ENCODE data around the gene ACAT1. TPM values are rescaled to one million over a fixed set of nuclear protein-coding genes. Genes with fewer than 3 reads are reported as not detected.

Gene ACAT1
- total RNA-seq, 1 donor from 2014 or later, result 42.1 TPM

DNA sequence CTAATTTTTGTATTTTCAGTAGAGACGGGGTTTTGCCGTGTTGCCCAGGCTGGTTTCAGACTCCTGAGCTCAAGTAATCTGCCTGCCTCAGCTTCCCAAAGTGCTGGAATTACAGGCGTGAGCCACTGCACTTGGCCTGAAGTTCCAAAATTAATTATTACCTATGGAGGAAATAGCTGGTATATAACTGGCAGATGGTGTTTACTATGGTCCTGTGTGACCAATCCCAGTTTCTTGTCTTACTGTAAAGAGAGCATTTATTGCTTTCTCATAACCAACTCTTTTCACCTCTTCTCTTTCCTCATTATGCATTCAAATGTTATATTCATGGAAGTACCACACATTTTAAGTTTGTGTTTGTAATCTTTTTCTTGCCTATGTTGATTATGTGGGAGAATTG lies 24.2 kb upstream of the ACAT1 start:
- no peaks in the 10 kb centered on the region for H3K27me3 ChIP-seq (ENCODE audit: control insufficient read depth, insufficient read depth, low read length)
- no peak for DNase-seq (ENCODE audit: low read depth)
- FAIRE-seq, result no peak
- H3K36me3 ChIP-seq (ENCODE audit: control insufficient read depth, insufficient read depth, low read length), result peaks cover 7% of the 10 kb centered on the region
- TF ChIP-seq, protein P1, sequence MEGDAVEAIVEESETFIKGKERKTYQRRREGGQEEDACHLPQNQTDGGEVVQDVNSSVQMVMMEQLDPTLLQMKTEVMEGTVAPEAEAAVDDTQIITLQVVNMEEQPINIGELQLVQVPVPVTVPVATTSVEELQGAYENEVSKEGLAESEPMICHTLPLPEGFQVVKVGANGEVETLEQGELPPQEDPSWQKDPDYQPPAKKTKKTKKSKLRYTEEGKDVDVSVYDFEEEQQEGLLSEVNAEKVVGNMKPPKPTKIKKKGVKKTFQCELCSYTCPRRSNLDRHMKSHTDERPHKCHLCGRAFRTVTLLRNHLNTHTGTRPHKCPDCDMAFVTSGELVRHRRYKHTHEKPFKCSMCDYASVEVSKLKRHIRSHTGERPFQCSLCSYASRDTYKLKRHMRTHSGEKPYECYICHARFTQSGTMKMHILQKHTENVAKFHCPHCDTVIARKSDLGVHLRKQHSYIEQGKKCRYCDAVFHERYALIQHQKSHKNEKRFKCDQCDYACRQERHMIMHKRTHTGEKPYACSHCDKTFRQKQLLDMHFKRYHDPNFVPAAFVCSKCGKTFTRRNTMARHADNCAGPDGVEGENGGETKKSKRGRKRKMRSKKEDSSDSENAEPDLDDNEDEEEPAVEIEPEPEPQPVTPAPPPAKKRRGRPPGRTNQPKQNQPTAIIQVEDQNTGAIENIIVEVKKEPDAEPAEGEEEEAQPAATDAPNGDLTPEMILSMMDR (IDR thresholded peaks at IDR 0.05; ENCODE audit: insufficient read depth, low read length, severe bottlenecking), result no peak
- no peak overlapping the region for H3K4me3 ChIP-seq (ENCODE audit: low read depth, low read length)

DNA sequence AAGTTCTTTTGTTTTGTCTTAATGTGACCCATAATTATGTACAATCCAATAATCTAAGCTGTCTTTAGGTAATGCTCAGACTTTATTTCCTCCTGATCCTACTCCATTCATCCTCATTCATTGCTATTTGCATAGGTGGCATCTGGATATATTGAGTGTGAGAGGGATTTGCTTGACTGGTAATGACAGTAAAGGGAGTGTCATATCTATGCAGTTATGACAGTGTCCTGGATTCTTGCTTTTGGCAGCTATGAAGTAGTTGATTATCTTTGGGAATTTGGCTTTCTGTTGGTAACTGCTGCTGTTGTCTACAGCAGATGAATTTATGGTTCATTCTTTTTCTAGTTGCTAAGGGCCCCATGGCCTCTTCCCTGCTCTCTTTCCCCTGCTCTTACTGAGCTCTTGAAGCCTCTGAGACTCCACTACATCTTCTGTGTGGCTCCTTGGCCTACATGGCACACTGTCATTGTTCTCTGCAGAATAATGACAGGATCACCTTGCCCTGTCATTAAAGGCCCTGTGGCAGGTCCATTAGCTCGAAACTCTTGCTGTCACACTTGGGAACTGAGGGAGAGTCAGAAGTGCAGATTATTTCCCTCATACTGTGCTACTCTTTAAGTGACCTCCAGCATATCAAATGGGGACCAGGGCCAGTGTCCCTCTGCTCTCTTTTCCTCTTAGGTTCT lies 20.1 kb upstream of the ACAT1 start:
- FAIRE-seq (peak; percentile 28), DNase-seq (ENCODE audit: low read depth) (no peak)
- peaks cover 4% of the 10 kb centered on the region for H3K36me3 ChIP-seq (ENCODE audit: control insufficient read depth, insufficient read depth, low read length)
- TF ChIP-seq, protein P1 (IDR thresholded peaks at IDR 0.05; ENCODE audit: insufficient read depth, low read length, severe bottlenecking), result no peak
- H3K27me3 ChIP-seq (ENCODE audit: control insufficient read depth, insufficient read depth, low read length), result no peaks in the 10 kb centered on the region
- no peak overlapping the region for H3K4me3 ChIP-seq (ENCODE audit: low read depth, low read length)

DNA sequence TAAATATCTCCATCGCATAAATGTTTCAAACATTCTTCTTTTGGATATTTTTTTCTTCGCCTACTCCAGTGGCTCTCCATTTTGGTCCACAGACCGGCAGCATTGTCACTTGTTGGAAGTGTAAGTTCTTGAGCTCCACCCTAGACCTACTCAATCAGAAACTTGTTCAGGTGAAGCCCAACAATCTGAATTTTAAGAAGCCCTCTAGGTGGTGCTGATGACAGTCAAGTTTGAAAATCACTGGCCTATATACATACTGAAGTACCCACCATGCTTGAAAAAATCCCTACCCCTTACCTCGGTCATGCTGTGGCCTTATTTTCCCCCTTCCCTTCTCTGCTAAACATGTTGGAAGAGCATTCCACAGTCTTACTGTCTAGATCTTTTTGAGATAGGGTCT lies 10.2 kb upstream of the ACAT1 start:
- no peak for FAIRE-seq
- TF ChIP-seq, protein P1 (IDR thresholded peaks at IDR 0.05; ENCODE audit: insufficient read depth, low read length, severe bottlenecking), result no peak
- DNase-seq (ENCODE audit: low read depth), result no peak

GRCh38 chr11:108112057-108112456 lies 9.3 kb upstream of the ACAT1 start:
- no peak overlapping the region for H3K4me3 ChIP-seq (ENCODE audit: low read depth, low read length)
- TF ChIP-seq, protein P1 (IDR thresholded peaks at IDR 0.05; ENCODE audit: insufficient read depth, low read length, severe bottlenecking), result no peak
- DNase-seq (ENCODE audit: low read depth), result no peak
- FAIRE-seq, result no peak
- H3K27me3 ChIP-seq (ENCODE audit: control insufficient read depth, insufficient read depth, low read length), result no peaks in the 10 kb centered on the region
- H3K36me3 ChIP-seq (ENCODE audit: control insufficient read depth, insufficient read depth, low read length), result no peaks in the 10 kb centered on the region

More for the DNA sequence above, 10.2 kb upstream of the ACAT1 start:
- Histone ChIP-seq H3K36me3 (ENCODE audit: control insufficient read depth, insufficient read depth, low read length) (no peaks in the 10 kb centered on the region), H3K27me3 (ENCODE audit: control insufficient read depth, insufficient read depth, low read length) (no peaks in the 10 kb centered on the region), H3K4me3 (ENCODE audit: low read depth, low read length) (no peak overlapping the region)

GRCh38 chr11:108115500-108116140 lies 5.7 kb upstream of the ACAT1 start:
- H3K4me3 ChIP-seq (ENCODE audit: low read depth, low read length), result no peak overlapping the region
- TF ChIP-seq, protein P1 (IDR thresholded peaks at IDR 0.05; ENCODE audit: insufficient read depth, low read length, severe bottlenecking), result no peak
- no peaks in the 10 kb centered on the region for H3K27me3 ChIP-seq (ENCODE audit: control insufficient read depth, insufficient read depth, low read length)
- peak; percentile 86 for DNase-seq (ENCODE audit: low read depth)
- H3K36me3 ChIP-seq (ENCODE audit: control insufficient read depth, insufficient read depth, low read length), result no peaks in the 10 kb centered on the region
- peak; percentile 87 for FAIRE-seq

All from bronchial epithelial cell (primary cell).